Neural cell (in vitro differentiated cells): ENCODE measurements around the gene DYDC2.

Experiments used
- CTCF ChIP-seq: fragments of 450-650 bp; IDR thresholded peaks from 2 replicates; pipeline ENCODE4 v1.5.1; 2014; ENCODE audit warnings: antibody characterized with exemption, mild to moderate bottlenecking, moderate library complexity; ENCODE audit not compliant: poor library complexity, severe bottlenecking
- EP300 ChIP-seq: fragments of 450-650 bp; conservative IDR thresholded peaks from 2 replicates; pipeline ENCODE4 v1.6.1; 2014; ENCODE audit warnings: antibody characterized with exemption, mild to moderate bottlenecking, moderate library complexity; ENCODE audit not compliant: poor library complexity, severe bottlenecking
- EZH2 ChIP-seq: fragments of 200-600, 300-800 bp; shearing (Covaris generic), sonication (generic); IDR thresholded peaks from 2 replicates; pipeline ENCODE4 v1.6.1; 2014; ENCODE audit warnings: antibody characterized with exemption, low read length, borderline replicate concordance, mild to moderate bottlenecking; ENCODE audit not compliant: insufficient read depth, poor library complexity, severe bottlenecking
- POLR2AphosphoS5 ChIP-seq: IDR thresholded peaks from 2 replicates; pipeline ENCODE4 v1.6.1; 2012
- RAD21 ChIP-seq: fragments of 450-650 bp; conservative IDR thresholded peaks from 2 replicates; pipeline ENCODE4 v1.6.1; 2014; ENCODE audit warnings: antibody characterized with exemption, mild to moderate bottlenecking, moderate library complexity
- REST ChIP-seq: IDR thresholded peaks from 2 replicates; pipeline ENCODE4 v1.6.1; 2012; ENCODE audit warnings: borderline replicate concordance
- SMC3 ChIP-seq: fragments of 450-650 bp; conservative IDR thresholded peaks from 2 replicates; pipeline ENCODE4 v1.6.1; 2014; ENCODE audit warnings: antibody characterized with exemption, mild to moderate bottlenecking, moderate library complexity; ENCODE audit not compliant: poor library complexity
- TAF1 ChIP-seq: IDR thresholded peaks from 2 replicates; pipeline ENCODE4 v1.6.1; 2012; ENCODE audit warnings: low read depth

DNA sequence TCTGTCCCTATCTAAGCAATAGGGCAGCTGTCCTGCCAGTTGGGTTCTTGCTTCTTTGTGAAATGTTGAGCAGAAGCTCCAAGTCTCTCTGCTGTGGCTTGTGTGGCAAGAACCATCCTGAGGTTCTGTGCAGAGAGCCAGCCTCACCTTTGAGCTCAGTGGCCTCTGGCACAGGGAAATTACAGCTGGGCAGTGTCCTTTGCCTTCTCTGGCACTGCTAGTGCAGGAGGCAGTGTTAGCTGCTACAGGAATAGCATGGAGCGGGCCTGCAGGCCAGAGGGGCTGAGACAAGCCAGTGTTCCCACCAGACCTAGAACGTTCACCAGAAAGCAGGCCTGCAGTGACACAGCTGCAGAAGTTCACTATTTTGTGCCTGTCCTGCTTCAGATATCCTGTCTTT lies 53.5 kb downstream of the DYDC2 start:
- TF ChIP-seq SMC3 (no peak), CTCF (no peak), EZH2 (no peak), RAD21 (no peak), REST (no peak), POLR2AphosphoS5 (no peak), EP300 (no peak), TAF1 (no peak)
